Measurements from ENCODE around the gene S100B. TPM values are rescaled to one million over a fixed set of nuclear protein-coding genes. Genes with fewer than 3 reads are reported as not detected.
A peak's percentile ranks its signal among the peaks of the same experiment; 100 is the strongest.

Gene S100B
- total RNA-seq, 5 donors from 2014 or later (not counting 1 experiment from before 2014, with no cell fraction given) = 0.49 to 11.4 (median 8.9) TPM

- H3K36me3 ChIP-seq (ENCODE audit: control insufficient read depth in 2 of 2, extremely low read depth in 1 of 2, insufficient read depth in 1 of 2, low read length in 1 of 2) = no peaks in the 10 kb centered on the region
- Mint-ChIP-seq H3K9me3 (no peaks in the 10 kb centered on the region), H3K27ac (peak overlapping the region in 1 of 2 donors; percentile 66), H3K4me1 (peaks cover 34 to 56% (median 44%) of the 10 kb centered on the region in 3 donors), H3K4me3 (no peak overlapping the region), H3K27me3 (no peaks in the 10 kb centered on the region), H3K36me3 (no peaks in the 10 kb centered on the region)
- POLR2A ChIA-PET = no interaction called here
- DNase-seq (no peak), ATAC-seq (replicated peaks in 1 of 4) (no peak)
- WGBS (ENCODE audit: insufficient coverage) = 72% methylated on average over 7 of the region's 9 CpGs
- no peak overlapping the region for H3K4me3 ChIP-seq (ENCODE audit: control insufficient read depth in 1 of 2, extremely low read depth in 1 of 2, low read length in 1 of 2)
- no peak overlapping the region for H3K27ac ChIP-seq (ENCODE audit: low read length)
- peaks cover 17 to 40% of the 10 kb centered on the region in 2 experiments for H3K4me1 ChIP-seq (ENCODE audit: control insufficient read depth in 1 of 2, extremely low read depth in 1 of 2, insufficient read depth in 2 of 2, low read length in 2 of 2)
- H3K27me3 ChIP-seq (replicated peaks in 1 of 2; ENCODE audit: control insufficient read depth in 2 of 2, extremely low read depth in 1 of 2, insufficient read depth in 2 of 2, low read length in 1 of 2) = no peaks in the 10 kb centered on the region
- CTCF ChIA-PET = no interaction called here
- no peaks in the 10 kb centered on the region for H3K9me3 ChIP-seq
Measured at GRCh38 chr21:46600978-46601377, 3.9 kb downstream of the S100B start.

- ATAC-seq (replicated peaks in 1 of 4) = no peak
- H3K4me3 Mint-ChIP-seq = no peak overlapping the region
Measured at GRCh38 chr21:46600305-46600704, 4.6 kb downstream of the S100B start.

DNA sequence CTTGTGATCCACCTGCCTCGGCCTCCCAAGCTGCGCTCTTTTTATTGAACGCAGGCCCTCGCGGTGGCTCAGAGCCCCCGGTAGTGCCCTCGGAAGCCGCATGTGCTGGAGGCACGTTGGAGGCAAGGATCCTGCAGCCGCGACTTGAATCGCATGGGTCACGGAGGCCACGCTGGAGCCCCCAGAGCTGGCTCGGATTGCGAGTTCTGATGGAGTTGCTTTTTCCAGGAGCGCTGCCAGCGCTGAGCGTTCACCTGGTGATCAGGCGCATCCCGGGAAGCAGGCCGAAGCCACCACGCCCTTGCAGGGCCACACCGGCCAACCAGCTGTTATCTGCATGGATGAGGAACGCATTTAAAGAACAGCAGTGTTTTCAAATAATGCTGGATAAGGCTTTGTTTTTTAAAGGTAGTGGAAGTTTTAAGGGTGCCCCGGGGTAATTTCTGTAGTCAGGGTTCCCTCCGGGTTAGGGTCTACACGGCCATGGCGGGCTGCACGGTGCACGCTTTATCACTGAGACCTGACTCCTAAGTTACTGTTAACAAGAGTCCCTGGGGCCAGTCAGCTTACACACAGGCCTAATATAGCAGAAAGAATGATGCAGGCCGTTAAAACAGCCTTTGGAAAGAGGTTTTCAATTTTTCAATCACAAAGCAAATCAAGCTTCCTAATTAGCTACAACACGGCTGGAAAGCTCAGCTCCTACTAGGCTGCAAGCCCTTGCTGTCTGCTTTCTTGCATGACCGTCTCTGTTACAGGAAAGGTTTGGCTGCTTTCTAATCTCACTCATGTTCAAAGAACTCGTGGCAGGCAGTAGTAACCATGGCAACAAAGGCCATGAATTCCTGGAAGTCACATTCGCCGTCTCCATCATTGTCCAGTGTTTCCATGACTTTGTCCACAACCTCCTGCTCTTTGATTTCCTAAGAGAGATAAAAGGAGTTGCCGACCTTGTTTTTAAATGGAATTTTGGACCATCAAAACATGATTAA is 6.0 kb downstream of the S100B start:
- Histone ChIP-seq H3K9me3 (no peaks in the 10 kb centered on the region), H3K36me3 (ENCODE audit: control insufficient read depth in 2 of 2, extremely low read depth in 1 of 2, insufficient read depth in 1 of 2, low read length in 1 of 2) (no peaks in the 10 kb centered on the region), H3K27ac (ENCODE audit: low read length) (no peak overlapping the region), H3K4me3 (ENCODE audit: control insufficient read depth in 1 of 2, extremely low read depth in 1 of 2, low read length in 1 of 2) (no peak overlapping the region), H3K27me3 (replicated peaks in 1 of 2; ENCODE audit: control insufficient read depth in 2 of 2, extremely low read depth in 1 of 2, insufficient read depth in 2 of 2, low read length in 1 of 2) (no peaks in the 10 kb centered on the region), H3K4me1 (ENCODE audit: control insufficient read depth in 1 of 2, extremely low read depth in 1 of 2, insufficient read depth in 2 of 2, low read length in 2 of 2) (peaks cover 8 to 26% of the 10 kb centered on the region in 2 experiments)
- no peaks in the 10 kb centered on the region for H3K27me3 Mint-ChIP-seq
- H3K36me3 Mint-ChIP-seq = no peaks in the 10 kb centered on the region
- H3K27ac Mint-ChIP-seq = peak overlapping the region in 1 of 2 donors; percentile 54
- 90% methylated on average over 31 of the region's 38 CpGs for WGBS (ENCODE audit: insufficient coverage)
- H3K4me3 Mint-ChIP-seq = peak overlapping the region in 1 of 3 donors; percentile 13
- POLR2A ChIA-PET = no interaction called here
- no peaks in the 10 kb centered on the region for H3K9me3 Mint-ChIP-seq
- peak in 1 of 35 experiments; percentile 13 for DNase-seq
- CTCF ChIA-PET = no interaction called here
- H3K4me1 Mint-ChIP-seq = peaks cover 16 to 36% (median 27%) of the 10 kb centered on the region in 3 donors
- ATAC-seq (replicated peaks in 1 of 4) = peak in 1 of 4 experiments; percentile 43

More at GRCh38 chr21:46600305-46600704, 4.6 kb downstream of the S100B start:
- Mint-ChIP-seq H3K9me3 (no peaks in the 10 kb centered on the region), H3K27ac (peak overlapping the region; percentile 13 to 72), H3K4me1 (peaks cover 27 to 49% (median 37%) of the 10 kb centered on the region in 3 donors), H3K36me3 (no peaks in the 10 kb centered on the region), H3K27me3 (no peaks in the 10 kb centered on the region)
- no peaks in the 10 kb centered on the region for H3K36me3 ChIP-seq (ENCODE audit: control insufficient read depth in 2 of 2, extremely low read depth in 1 of 2, insufficient read depth in 1 of 2, low read length in 1 of 2)
- no peak for DNase-seq
- H3K4me3 ChIP-seq (ENCODE audit: control insufficient read depth in 1 of 2, extremely low read depth in 1 of 2, low read length in 1 of 2) = no peak overlapping the region
- ChIA-PET POLR2A (no interaction called here), CTCF (no interaction called here)
- H3K4me1 ChIP-seq (ENCODE audit: control insufficient read depth in 1 of 2, extremely low read depth in 1 of 2, insufficient read depth in 2 of 2, low read length in 2 of 2) = peaks cover 10 to 33% of the 10 kb centered on the region in 2 experiments
- no peak overlapping the region for H3K27ac ChIP-seq (ENCODE audit: low read length)
- H3K9me3 ChIP-seq = no peaks in the 10 kb centered on the region
- H3K27me3 ChIP-seq (replicated peaks in 1 of 2; ENCODE audit: control insufficient read depth in 2 of 2, extremely low read depth in 1 of 2, insufficient read depth in 2 of 2, low read length in 1 of 2) = no peaks in the 10 kb centered on the region
- no CpG with 5 or more reads among the region's 5 CpGs for WGBS (ENCODE audit: insufficient coverage)

DNA sequence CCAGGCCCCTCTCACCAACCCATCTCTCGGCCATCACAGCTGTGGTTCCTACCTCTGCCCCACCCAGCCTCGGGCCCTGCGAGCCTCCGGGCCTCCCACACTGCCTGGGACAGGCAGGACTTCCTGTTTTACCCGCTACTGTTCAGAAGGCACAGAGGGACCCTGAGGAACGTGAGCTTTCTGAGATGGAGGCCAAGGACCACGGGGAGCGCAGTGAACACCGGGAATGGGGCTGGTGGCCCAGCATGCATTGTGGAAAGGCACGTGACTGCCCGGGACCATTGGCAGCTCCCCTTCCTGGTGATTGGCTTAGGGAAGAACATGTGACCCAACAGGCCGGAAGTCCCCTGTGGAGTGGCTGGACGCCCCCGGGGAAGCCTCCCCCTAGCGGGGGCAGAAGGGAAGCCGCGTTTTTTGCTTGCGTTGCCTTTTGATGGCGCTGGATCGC is 7.0 kb downstream of the S100B start:
- POLR2A ChIA-PET = interaction anchor here in 1 of 2 donors (1.1 kb wide), 1 partner anchor 30 kb away, joined by 3 read pairs; no protein-coding TSS in a partner anchor
- DNase-seq (no peak), ATAC-seq (replicated peaks in 1 of 4) (no peak)
- Histone ChIP-seq H3K27me3 (replicated peaks in 1 of 2; ENCODE audit: control insufficient read depth in 2 of 2, extremely low read depth in 1 of 2, insufficient read depth in 2 of 2, low read length in 1 of 2) (no peaks in the 10 kb centered on the region), H3K36me3 (ENCODE audit: control insufficient read depth in 2 of 2, extremely low read depth in 1 of 2, insufficient read depth in 1 of 2, low read length in 1 of 2) (no peaks in the 10 kb centered on the region), H3K4me1 (ENCODE audit: control insufficient read depth in 1 of 2, extremely low read depth in 1 of 2, insufficient read depth in 2 of 2, low read length in 2 of 2) (peaks cover 8 to 26% of the 10 kb centered on the region in 2 experiments), H3K4me3 (ENCODE audit: control insufficient read depth in 1 of 2, extremely low read depth in 1 of 2, low read length in 1 of 2) (no peak overlapping the region), H3K27ac (ENCODE audit: low read length) (no peak overlapping the region), H3K9me3 (no peaks in the 10 kb centered on the region)
- Mint-ChIP-seq H3K4me3 (no peak overlapping the region), H3K27me3 (no peaks in the 10 kb centered on the region), H3K36me3 (no peaks in the 10 kb centered on the region), H3K4me1 (peaks cover 16 to 36% (median 27%) of the 10 kb centered on the region in 3 donors), H3K9me3 (peaks cover 0 to 5% (median 4%) of the 10 kb centered on the region in 3 donors), H3K27ac (no peak overlapping the region)
- CTCF ChIA-PET = interaction anchor here in 1 of 2 donors (1.0 kb wide), 1 partner anchor 17 kb away, joined by 3 read pairs; no protein-coding TSS in a partner anchor
- WGBS (ENCODE audit: insufficient coverage) = 87% methylated on average over 17 of the region's 20 CpGs

- WGBS (ENCODE audit: insufficient coverage) = 86% methylated on average over 4 of the region's 8 CpGs
Measured at GRCh38 chr21:46597031-46597430, 7.9 kb downstream of the S100B start.

DNA sequence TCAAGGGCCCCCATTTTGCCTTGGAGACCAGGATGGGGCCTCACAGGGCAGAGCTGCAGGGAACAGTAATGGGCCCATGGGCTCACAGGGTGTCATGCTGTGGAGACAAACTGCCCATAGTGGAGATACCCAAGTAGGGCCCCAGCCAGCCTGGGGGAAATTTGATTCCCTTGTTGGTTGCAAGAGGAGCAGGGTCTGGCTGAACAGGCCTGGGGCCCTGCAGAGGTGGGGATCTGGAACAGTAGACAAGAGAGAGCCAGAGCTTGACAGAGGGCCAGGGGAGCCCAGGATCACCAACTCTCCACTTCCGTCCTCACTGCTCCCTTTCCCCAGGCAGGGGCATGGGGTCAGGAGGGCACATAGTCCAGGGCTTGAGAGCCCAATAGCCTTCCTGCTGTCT is 8.7 kb downstream of the S100B start:
- WGBS (ENCODE audit: insufficient coverage) = no CpG with 5 or more reads among the region's 1 CpG
- ATAC-seq (replicated peaks in 1 of 4) (no peak), DNase-seq (no peak)
- no peaks in the 10 kb centered on the region for H3K36me3 ChIP-seq (ENCODE audit: control insufficient read depth in 2 of 2, extremely low read depth in 1 of 2, insufficient read depth in 1 of 2, low read length in 1 of 2)
- no peak overlapping the region for H3K27ac ChIP-seq (ENCODE audit: low read length)
- no peaks in the 10 kb centered on the region for H3K27me3 Mint-ChIP-seq
- no peak overlapping the region for H3K4me3 Mint-ChIP-seq
- no peaks in the 10 kb centered on the region for H3K36me3 Mint-ChIP-seq
- H3K27me3 ChIP-seq (replicated peaks in 1 of 2; ENCODE audit: control insufficient read depth in 2 of 2, extremely low read depth in 1 of 2, insufficient read depth in 2 of 2, low read length in 1 of 2) = no peaks in the 10 kb centered on the region
- CTCF ChIA-PET = no interaction called here
- H3K9me3 ChIP-seq = no peaks in the 10 kb centered on the region
- peaks cover 0 to 17% (median 9%) of the 10 kb centered on the region in 3 donors for H3K9me3 Mint-ChIP-seq
- POLR2A ChIA-PET = no interaction called here
- peaks cover 8 to 26% of the 10 kb centered on the region in 2 experiments for H3K4me1 ChIP-seq (ENCODE audit: control insufficient read depth in 1 of 2, extremely low read depth in 1 of 2, insufficient read depth in 2 of 2, low read length in 2 of 2)
- no peak overlapping the region for H3K27ac Mint-ChIP-seq
- H3K4me1 Mint-ChIP-seq = peaks cover 13 to 20% (median 17%) of the 10 kb centered on the region in 3 donors
- no peak overlapping the region for H3K4me3 ChIP-seq (ENCODE audit: control insufficient read depth in 1 of 2, extremely low read depth in 1 of 2, low read length in 1 of 2)

More at GRCh38 chr21:46597031-46597430, 7.9 kb downstream of the S100B start:
- DNase-seq (no peak), ATAC-seq (replicated peaks in 1 of 4) (no peak)
- Histone ChIP-seq H3K4me1 (ENCODE audit: control insufficient read depth in 1 of 2, extremely low read depth in 1 of 2, insufficient read depth in 2 of 2, low read length in 2 of 2) (peaks cover 8 to 26% of the 10 kb centered on the region in 2 experiments), H3K4me3 (ENCODE audit: control insufficient read depth in 1 of 2, extremely low read depth in 1 of 2, low read length in 1 of 2) (no peak overlapping the region), H3K9me3 (no peaks in the 10 kb centered on the region), H3K36me3 (ENCODE audit: control insufficient read depth in 2 of 2, extremely low read depth in 1 of 2, insufficient read depth in 1 of 2, low read length in 1 of 2) (no peaks in the 10 kb centered on the region), H3K27me3 (replicated peaks in 1 of 2; ENCODE audit: control insufficient read depth in 2 of 2, extremely low read depth in 1 of 2, insufficient read depth in 2 of 2, low read length in 1 of 2) (no peaks in the 10 kb centered on the region), H3K27ac (ENCODE audit: low read length) (no peak overlapping the region)
- Mint-ChIP-seq H3K36me3 (no peaks in the 10 kb centered on the region), H3K4me1 (peaks cover 13 to 28% (median 20%) of the 10 kb centered on the region in 3 donors), H3K9me3 (peaks cover 0 to 10% (median 6%) of the 10 kb centered on the region in 3 donors), H3K4me3 (no peak overlapping the region), H3K27me3 (no peaks in the 10 kb centered on the region), H3K27ac (peak overlapping the region in 1 of 2 donors; percentile 28)
- POLR2A ChIA-PET = interaction anchor here in 1 of 2 donors (1.1 kb wide), 1 partner anchor 31 kb away, joined by 3 read pairs; no protein-coding TSS in a partner anchor
- CTCF ChIA-PET = interaction anchor here in 1 of 2 donors (1.0 kb wide), 1 partner anchor 16 kb away, joined by 3 read pairs; no protein-coding TSS in a partner anchor
